Hippocampal formation (tissue), 2 donors: ENCODE results near the gene RUSC1.
A peak's percentile ranks its signal among the peaks of the same experiment; 100 is the strongest.
"Not testable (repeated sequence)": the region's sequence is repeated elsewhere in the genome, so short reads cannot be mapped to it uniquely, and the experiment has no call there.

Experiments used
- DNase-seq, 2 donors: peaks; one replicate each; lab custom pipeline; 2025; lab: John Stamatoyannopoulos, UW

Gene RUSC1

DNA sequence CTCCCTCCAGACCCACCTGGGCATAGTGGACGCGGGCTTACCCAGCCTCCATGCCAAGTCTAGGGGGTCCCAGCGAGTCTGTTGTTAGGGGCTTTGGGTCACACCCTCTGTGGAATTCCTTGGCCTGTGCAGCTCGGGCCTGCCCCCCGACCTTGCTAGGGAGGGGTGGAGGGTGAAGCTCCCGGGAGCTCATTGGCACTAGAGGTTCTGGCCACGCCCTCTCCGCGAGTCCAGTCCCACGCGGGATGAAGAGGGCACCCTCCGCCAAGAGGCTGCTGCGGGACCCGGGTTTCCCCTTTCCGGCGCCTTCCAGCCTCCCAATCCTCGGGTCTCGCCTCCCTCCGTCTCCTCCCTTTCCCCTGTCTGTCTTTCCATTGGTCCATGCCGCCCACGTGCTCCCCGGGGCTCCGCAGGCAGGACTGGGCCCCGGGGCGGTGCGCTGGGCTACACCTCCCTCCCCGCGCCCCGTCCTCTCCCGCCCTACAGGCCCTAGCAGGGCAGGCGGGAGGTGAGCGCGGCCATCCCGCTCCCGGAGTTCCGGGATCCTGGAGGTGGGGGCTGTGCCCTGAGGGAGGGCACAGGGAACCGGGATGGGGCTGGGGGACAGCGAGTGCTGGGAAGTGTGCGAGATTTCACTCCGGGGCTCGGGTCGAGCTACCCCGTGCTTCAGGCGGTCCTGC lies 3.5 kb downstream of the RUSC1 start:
- DNase-seq, result peak; percentile 90 to 94

GRCh38 chr1:155324717-155325602 lies 4.3 kb downstream of the RUSC1 start:
- no peak for DNase-seq

DNA sequence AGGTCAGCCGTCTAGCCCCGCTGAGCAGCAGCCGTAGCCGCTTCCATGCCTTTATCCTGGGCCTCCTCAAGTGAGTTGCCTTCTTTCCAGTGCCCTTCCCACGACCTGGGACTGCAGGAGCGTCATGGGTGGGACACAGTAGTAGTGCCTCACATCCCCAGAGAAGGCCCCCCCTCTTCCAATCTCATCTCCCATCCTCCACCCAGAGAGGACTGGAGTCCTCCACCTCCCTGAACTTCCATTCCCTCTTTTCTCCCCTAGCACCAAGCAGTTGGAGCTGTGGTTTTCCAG lies 4.9 kb downstream of the RUSC1 start:
- no peak for DNase-seq

- DNase-seq, result no peak
Measured at GRCh38 chr1:155326020-155326526, 5.4 kb downstream of the RUSC1 start.

- DNase-seq, result no peak
Measured at GRCh38 chr1:155326631-155327037, 5.9 kb downstream of the RUSC1 start.

- DNase-seq, result no peak
Measured at GRCh38 chr1:155327981-155328380, 7.3 kb downstream of the RUSC1 start.

DNA sequence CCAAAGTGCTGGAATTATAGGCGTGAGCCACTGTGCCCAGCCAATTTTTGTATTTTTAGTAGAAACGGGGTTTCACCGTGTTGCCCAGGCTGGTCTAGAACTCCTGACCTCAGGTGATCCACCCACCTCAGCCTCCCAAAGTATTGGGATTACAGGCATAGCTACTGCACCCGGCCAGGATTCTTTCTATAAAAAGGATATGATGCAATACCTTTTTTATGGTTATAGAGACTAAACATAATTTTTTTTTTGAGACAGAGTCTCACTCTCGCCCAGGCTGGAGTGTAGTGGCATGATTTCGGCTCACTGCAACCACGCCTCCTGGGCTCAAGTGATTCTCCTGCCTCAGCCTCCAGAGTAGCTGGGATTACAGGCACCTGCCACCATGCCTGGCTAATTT lies 8.2 kb downstream of the RUSC1 start:
- not testable (repeated sequence) for DNase-seq

DNA sequence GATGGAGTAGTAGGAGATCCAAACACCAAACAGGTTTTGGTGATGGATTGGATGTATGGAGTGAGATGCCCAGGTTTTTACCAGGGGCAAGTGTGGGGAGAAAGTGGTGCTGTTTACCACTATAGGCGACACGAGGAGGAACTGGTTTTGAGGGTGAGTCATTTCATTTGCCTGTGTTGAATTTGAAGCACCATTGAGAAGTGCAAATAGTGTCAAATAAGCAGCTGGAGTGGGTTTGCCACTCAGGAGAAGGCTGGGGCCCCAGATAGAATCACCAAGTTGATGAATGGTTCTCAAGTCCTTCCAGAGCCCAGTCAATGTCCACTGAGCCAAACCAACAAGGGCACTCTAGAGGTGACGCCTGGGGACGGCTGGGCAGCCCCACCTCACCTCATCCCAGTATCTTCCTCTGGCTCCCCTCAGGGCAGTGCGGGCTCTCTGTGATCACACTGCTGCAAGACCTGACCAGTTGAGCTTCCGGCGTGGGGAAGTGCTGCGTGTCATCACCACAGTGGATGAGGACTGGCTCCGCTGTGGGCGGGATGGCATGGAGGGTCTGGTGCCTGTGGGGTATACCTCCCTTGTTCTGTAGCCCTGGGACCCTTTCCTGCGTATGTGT lies 9.4 kb downstream of the RUSC1 start:
- DNase-seq, result no peak

GRCh38 chr1:155334962-155335361 lies 14.3 kb downstream of the RUSC1 start:
- no peak for DNase-seq

DNA sequence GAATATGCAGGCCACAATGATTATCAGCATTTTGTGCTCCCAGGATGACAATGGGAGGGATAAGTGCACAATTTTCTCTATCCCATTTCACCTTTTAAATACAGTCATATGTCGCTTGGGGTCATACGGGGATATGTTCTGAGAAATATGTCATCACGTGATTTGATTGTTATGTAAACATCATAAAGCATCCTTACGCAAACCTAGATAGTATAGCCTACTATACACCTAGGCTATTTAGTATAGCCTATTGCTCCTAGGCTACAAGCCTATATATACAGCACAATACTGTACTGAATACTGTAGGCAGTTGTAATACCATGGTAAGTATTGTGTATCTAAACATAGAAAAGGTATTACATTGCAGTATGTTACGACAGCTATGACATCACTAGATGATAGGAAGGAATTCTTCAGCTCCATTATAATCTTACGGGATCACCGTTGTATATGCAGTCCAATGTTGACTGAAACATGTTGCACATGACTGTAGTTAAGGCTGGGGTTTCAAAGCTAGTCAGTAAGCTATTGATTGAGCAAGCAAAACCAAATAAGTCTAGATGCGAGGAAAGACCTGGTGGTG lies 18.9 kb downstream of the RUSC1 start:
- DNase-seq, result no peak

GRCh38 chr1:155342842-155343241 lies 22.1 kb downstream of the RUSC1 start:
- no peak for DNase-seq

- no peak for DNase-seq
Measured at GRCh38 chr1:155352631-155353030, 31.9 kb downstream of the RUSC1 start.

DNA sequence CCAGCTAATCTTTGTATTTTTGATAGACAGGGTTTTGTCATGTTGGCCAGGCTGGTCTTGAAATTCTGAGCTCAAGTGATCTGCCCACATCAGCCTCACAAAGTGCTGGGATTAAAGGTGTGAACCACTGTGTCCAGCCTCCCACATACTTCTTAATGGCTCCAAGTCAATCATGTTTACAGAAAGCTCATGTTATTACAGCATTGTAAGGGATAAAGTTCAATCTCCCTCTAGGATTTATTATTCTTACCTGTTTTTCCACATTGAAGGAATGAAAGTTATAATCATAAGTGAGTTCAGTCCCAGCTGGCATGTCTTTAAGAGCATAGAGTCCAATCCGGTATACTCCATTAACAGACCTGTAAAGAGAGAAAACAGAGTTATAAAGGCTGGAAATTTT lies 39.4 kb downstream of the RUSC1 start:
- DNase-seq, result no peak

GRCh38 chr1:155379180-155379579 lies 58.5 kb downstream of the RUSC1 start:
- DNase-seq, result no peak

GRCh38 chr1:155379631-155380090 lies 59.0 kb downstream of the RUSC1 start:
- peak in 1 of 2 donors; percentile 64 for DNase-seq
